NOMO-1 treated with dmso at 0.1 percent for 144 hours (cell line): ENCODE results near the gene UNC5B.

Source experiments
- DNase-seq: peaks from one replicate; lab custom pipeline; 2025; ENCODE audit not compliant: unreplicated experiment; lab: John Stamatoyannopoulos, UW

The UNC5B gene

DNA sequence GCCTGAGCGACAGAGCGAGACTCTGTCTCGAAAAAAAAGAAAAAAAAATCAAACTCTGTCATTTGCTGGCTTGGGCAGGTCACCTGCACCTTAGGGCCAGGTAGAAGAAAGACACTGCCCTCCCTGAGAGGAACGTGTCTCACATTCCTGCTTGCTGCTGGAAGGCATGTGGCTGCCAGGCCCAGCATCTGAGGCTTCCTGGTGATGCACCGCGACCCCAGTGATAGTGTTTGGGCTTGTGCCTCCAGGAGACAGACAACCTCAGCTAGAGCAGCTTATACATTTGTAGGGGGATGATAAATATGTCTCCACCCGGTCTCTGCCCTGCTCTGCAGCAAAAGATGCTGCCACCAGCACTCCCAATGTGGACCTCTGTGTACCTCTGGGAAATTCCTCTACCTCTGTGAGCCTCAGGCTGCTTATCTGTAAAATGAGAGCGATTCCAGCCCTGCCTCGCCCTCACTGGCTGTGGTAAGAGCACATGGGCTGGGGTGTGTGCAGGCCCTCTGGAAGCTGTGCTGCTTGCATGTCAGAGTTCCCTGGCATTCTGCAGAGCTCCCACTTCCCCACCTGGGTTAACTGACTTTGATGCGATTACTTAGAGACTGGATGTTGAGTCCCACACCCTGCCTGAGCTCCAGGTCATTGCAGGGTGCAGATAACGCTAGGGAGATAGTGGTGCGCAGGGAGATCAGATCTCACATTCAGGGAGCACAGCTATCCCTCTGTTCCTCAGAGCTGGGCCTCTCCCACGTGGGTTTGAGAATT lies 126.5 kb downstream of the UNC5B start:
- no peak for DNase-seq

DNA sequence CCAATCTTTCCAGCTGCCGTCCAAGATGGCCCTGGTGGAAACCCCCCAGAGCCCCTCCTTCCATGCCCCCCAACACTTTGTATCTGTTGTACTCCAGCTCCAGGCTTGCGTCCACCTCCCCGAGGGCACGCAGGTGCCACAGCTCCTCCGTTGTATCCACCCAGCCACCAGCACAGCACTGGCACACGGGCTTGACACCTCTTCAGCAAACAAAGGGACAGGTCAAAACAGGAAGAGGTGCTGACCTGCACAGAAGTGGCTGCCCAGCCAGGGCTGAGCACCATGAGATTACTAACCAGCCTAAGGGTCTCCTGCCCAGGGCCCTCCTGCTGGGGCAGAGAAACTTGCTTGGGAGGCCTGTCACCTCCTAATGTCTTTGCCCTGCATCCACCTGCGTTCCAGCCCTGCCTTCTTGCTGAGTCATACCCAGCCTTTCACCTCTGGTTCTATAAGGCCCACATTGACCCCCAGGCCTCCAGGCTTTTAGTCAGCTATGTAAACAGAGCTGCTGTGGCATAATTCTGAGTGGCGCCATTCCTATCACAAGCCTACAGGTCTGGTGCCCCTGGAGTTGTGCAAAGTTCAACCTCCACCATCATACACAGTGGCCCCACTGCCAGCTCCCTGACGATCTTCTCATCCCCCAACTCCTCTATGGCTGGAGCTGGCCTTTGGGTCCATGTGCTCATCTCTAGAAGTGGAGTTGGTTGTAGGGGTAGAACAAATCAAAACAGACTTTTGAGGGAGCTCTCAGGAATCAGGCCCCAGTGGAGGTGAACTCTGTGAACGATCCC lies 127.6 kb downstream of the UNC5B start:
- no peak for DNase-seq

DNA sequence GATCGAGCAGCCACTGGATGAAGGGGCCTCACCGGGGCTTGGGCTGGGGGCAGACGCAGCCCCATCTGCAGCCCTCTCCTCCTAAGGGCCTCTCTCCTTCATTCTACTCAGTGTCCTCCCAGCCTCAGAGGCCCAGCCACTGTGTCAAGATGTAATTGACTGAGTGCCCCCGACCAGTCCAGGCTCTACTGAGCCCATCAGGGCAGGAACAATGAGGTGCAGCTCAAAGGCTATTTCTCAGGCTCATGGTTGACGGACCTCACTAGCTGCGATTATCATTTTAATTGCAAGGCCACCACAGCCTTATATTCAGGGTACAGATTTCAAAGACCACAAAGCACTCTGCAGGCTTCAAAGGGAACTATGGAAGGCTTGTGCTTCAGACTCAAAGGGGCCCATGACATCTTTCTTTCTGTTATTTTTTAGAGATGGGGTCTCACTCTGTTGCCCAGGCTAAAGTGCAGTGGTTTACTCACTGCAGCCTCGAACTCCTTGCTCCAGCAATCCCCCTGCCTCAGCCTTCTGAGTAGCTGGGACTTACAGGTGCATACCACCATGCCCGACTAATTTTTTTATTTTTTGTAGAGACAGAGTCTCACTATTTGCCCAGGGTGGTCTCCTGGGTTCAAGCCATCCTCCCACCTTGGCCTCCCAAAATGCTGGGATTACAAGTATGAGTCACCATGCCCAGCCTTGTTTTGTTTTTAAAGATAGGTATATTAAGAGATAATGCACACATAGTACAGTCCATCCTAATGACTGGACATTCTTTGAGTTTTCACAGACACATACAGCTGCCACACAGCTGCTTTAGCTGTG lies 130.4 kb downstream of the UNC5B start:
- no peak for DNase-seq

GRCh38 chr10:71343392-71343773 lies 131.0 kb downstream of the UNC5B start:
- peak; percentile 56 for DNase-seq

DNA sequence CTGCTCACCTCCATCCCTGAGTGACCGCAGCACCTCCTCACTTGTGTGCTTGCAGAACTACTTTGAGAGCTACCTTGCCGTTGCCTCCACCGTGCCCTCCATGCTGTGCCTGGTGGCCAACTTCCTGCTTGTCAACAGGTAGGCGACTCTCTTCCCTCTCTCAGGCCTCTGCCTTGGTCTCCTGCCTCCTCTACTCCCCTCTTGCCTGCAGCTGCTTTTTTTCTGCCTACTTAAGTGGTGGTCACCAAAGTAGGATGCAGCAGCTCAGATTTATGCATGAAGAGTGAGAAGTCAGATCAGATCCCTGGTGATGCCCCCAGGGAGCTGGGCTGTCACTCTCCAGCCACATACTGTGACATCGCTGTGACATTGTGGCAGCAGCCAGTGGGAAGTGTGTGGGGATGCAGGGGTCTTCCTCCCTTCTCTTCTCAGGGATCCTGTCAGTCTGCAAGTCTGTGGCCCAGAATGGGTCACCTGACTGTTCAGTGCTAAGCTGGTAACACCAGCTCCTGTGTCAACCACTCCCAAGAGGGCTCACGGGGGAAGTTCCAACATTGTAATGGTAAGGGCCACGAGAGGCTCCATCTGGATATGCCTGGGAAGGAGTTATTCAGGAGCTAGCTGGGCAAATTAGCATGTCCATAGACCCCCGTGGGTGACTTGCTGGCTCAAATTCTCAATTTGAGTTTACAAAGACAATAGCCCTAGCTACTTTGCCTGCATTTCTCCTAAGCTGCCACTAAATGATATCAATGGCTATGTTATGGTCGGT lies 132.0 kb downstream of the UNC5B start:
- no peak for DNase-seq

DNA sequence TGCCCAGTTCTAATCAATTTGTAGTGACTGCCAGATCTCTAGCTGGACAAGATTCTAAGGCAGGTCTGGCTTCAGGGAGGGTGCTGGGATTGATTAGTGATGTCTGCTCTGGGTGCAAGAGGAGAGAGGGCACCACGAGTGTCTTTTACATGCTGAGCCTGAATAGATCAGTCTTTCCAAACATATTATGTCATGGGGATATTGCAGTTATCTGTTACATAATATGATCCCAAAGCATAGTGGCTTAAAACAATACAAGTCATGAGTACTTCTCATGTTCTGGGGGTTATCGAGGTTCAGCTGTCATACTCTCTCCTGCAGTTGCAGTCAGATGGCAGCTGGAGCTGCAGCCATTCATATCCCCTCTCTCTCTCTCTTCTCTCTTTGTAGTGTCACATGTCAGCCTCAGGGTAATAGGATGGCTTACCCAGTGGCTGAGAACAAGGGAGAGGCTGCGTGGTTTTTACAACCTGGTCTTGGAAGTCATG lies 132.7 kb downstream of the UNC5B start:
- no peak for DNase-seq

GRCh38 chr10:71345694-71346093 lies 133.3 kb downstream of the UNC5B start:
- DNase-seq: no peak

DNA sequence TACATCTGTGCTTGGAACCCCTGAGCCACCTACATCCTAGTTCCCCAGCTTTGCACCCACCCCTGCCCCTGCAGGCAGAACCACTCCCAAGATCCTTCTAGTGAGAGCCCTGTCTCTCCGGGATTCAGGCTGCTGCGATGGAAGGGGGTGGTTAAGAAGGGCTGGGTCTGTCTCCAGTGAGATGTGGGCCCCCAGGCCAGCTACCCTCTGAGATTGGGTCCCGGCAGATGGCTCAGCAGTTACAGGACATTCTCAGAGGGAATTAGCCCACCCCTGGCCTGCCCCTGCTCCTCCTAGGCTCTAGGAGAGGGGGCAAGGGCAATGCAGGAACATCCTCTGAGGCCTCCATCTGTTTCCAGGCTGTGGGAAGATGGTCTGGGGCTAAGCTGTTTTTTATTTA lies 134.4 kb downstream of the UNC5B start:
- DNase-seq: no peak

GRCh38 chr10:71347587-71348395 lies 135.4 kb downstream of the UNC5B start:
- no peak for DNase-seq

GRCh38 chr10:71348850-71349249 lies 136.5 kb downstream of the UNC5B start:
- DNase-seq: no peak

DNA sequence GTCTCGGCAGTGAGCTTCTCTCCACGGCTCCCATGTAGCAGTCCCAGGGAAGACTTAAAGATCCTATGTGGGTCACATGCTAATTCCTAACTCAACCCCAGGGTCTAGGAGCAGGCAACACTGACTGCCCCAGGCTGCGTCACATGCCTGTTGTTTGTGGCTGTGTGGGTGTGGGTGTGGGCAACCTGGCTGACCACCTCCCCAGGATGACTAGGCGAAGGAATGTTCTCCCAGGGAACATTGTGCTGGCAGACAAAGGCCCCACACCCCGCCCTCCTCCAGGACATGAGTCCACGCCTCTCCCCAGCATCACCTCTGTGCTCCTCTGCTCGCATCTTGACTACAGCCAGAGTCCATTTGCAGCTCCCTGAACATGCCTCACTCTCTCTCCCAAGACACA lies 137.0 kb downstream of the UNC5B start:
- no peak for DNase-seq

GRCh38 chr10:71351087-71351486 lies 138.7 kb downstream of the UNC5B start:
- no peak for DNase-seq

DNA sequence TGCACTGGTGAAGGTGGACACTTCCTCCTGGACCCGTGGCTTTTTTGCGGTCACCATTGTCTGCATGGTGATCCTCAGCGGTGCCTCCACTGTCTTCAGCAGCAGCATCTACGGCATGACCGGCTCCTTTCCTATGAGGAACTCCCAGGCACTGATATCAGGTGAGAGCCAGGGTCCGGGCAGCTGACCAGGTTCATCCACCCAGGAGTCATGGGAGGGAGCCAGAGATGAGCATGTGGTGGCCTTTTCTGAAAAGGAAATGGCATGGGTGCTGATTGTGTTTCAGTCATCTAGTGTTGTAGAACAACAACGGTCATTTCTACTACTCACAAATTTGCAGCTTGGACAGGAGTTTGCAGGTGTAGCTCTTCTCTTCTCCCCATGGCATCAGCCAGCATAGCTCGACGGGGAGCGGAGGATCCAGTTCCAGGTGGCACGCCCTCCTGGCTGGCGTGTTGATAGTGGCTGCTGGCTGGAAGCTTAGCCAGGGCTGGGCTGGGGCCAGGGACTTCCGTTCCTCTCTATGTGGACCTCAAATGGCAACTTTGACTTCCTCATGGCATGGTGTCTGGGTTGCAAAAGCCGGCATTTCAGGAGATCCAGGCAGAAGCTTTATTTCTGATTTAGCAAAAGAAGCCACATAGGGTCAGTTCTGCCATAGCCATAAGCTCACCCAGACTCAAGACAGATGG lies 139.4 kb downstream of the UNC5B start:
- DNase-seq: peak; percentile 45
